HG02798 (cell line): ENCODE data around the gene EPHB3.

Experiments used
- ATAC-seq: cut with Tn5 transposase; IDR thresholded peaks from one replicate; pipeline ENCODE4 v1.9.1; 2021; ENCODE audit warnings: mild to moderate bottlenecking; ENCODE audit not compliant: unreplicated experiment, poor library complexity

The EPHB3 gene

GRCh38 chr3:184576457-184577240 is 15.1 kb downstream of the EPHB3 start:
- ATAC-seq = no peak

DNA sequence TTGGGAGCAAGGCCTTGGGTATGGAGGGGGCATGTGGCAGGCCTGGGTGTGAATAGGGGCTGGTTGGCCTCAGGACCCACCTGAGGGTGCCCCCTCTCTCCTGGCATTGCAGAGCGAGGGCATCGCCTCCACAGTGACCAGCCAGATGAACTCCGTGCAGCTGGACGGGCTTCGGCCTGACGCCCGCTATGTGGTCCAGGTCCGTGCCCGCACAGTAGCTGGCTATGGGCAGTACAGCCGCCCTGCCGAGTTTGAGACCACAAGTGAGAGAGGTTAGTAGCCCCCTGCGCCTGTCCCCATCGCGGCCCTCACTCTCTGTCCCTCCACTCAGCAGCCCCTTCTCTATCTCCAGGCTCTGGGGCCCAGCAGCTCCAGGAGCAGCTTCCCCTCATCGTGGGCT is 16.0 kb downstream of the EPHB3 start:
- no peak for ATAC-seq

- no peak for ATAC-seq
Observed at GRCh38 chr3:184578218-184578617, 16.6 kb downstream of the EPHB3 start.

GRCh38 chr3:184578822-184579221 is 17.2 kb downstream of the EPHB3 start:
- ATAC-seq = no peak

- ATAC-seq = no peak
Observed at GRCh38 chr3:184579513-184579912, 17.9 kb downstream of the EPHB3 start.

GRCh38 chr3:184580376-184580775 is 18.8 kb downstream of the EPHB3 start:
- no peak for ATAC-seq

- ATAC-seq = no peak
Observed at GRCh38 chr3:184581331-184581855, 19.8 kb downstream of the EPHB3 start.

- no peak for ATAC-seq
Observed at GRCh38 chr3:184582646-184583577, 21.3 kb downstream of the EPHB3 start.

GRCh38 chr3:184583578-184584451 is 22.2 kb downstream of the EPHB3 start:
- ATAC-seq = no peak

GRCh38 chr3:184584464-184584891 is 22.9 kb downstream of the EPHB3 start:
- no peak for ATAC-seq

DNA sequence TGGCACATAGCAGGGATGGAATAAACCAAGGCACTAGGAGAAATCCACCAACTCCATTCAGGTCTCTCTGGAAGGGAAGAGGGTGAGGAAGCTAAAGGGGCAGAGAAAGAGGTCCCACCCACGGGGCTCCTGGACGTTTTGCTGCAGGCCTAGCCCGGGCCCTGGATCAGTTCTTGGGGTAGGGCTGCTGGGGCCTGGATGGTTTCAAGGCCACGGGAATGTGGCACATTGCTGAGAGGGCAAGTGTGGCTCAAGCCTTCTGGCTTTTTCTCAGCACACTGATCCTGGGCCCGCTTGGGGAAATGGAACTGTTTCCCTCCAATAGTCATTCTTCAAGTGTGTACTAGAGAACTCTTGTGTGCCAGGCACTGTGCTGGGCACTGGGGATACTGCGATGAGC is 24.0 kb downstream of the EPHB3 start:
- ATAC-seq = no peak

DNA sequence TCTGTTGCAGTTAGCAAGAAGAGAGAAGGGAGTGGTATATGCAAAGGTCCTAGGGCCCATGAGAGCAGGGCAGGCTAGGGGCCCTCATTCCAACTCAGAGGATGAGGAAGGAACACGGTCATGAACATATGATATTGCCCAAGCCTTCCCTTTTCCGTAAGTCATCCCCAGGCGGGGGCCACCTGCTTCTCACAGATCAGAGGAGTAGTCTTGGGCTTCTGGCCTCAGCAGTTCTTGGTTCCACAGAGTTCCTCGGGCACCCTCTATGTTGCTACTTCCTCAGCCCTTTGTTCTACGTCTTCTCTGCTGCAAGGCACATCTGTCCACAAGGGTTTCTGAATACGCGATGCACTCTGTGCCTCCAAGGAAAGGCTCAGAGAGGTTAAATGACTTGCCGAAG is 25.3 kb downstream of the EPHB3 start:
- ATAC-seq = no peak

- ATAC-seq = no peak
Observed at GRCh38 chr3:184588776-184589175, 27.2 kb downstream of the EPHB3 start.

DNA sequence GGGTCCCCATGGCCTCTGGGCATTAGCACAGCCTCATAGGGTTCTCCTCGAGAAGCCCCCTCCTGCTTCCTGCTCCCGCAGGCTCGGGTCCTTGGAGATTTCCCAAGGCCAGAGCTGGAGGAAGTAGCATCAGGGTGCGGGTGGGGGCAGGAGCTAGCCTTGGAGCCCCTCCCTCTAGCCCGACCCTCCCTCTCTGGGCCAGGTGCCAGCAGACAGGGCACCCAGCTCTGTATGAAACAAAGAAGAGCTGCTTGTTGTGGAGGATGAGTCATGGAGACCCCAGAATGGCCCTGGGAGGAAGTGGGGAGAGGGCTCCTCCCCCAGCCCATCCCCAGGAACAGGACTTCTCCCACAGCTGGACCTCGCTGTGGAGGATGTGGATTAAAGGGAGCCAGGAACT is 29.2 kb downstream of the EPHB3 start:
- no peak for ATAC-seq

DNA sequence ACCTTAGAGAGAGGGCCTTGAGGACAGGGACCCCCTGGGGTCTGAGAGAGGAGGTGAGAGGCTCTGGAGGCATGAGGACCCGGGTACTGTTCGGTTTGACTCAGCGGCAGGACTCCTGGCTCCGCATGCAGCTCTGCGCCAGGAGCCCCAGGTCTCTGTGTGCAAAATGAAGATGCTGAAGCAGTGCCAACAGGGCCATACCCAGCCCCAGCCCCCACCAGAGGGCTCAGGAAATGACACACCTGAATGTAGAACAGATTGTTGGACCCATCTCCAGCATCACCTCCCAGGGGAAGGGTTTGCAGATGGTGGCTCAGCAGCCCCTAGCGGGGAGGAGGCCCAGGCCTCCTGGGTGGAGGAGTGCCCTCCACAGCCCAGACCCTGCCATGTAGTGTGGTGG is 30.2 kb downstream of the EPHB3 start:
- ATAC-seq = no peak

GRCh38 chr3:184592371-184593219 is 31.0 kb downstream of the EPHB3 start:
- no peak for ATAC-seq

GRCh38 chr3:184593220-184593927 is 31.8 kb downstream of the EPHB3 start:
- ATAC-seq = no peak

- ATAC-seq = no peak
Observed at GRCh38 chr3:184593928-184594303, 32.3 kb downstream of the EPHB3 start.
